Gastrocnemius medialis (tissue), 4 donors: ENCODE data around the gene KLHL26.
"Not testable (repeated sequence)": the region's sequence is repeated elsewhere in the genome, so short reads cannot be mapped to it uniquely, and the experiment has no call there.

Experiments
- CTCF ChIP-seq, 5 experiments: fragments of 450-650 bp in 3 of 5; fragments of 200-600 bp in 2 of 5; sonication (generic) in 2 of 5; IDR thresholded peaks in 4 of 5; conservative IDR thresholded peaks in 1 of 5; 1 replicate in 4 of 5; 2 replicates in 1 of 5; pipeline ENCODE4 v1.5.1; 2016 to 2019; ENCODE audit warnings: antibody characterized with exemption in 5 of 5, mild to moderate bottlenecking in 3 of 5, moderate library complexity in 3 of 5
- POLR2A ChIP-seq, 2 donors: fragments of 450-650 bp; IDR thresholded peaks; one replicate each; pipeline ENCODE4 v1.6.1; 2017; ENCODE audit warnings: antibody characterized with exemption in 2 of 2, mild to moderate bottlenecking in 2 of 2, moderate library complexity in 2 of 2

DNA sequence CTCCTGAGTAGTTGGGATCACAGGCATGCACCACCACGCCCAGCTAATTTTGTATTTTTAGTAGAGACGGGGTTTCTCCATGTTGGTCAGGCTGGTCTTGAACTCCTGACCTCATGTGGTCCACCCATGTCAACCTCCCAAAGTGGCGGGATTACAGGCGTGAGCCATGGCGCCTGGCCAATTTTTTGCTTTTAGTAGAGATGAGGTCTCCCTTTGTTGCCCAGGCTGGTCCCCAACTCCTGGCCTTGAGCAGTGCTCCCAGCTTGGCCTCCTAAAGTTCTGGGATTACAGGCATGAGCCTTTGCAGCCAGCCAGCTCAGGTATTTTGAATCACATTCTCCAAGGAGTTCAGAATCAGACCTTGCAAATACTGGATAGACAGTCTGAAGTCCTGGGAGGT lies 44.1 kb upstream of the KLHL26 start:
- not testable (repeated sequence) for TF ChIP-seq CTCF (IDR thresholded peaks at IDR 0.05 in 4 of 5, conservative IDR thresholded peaks at IDR 0.05 in 1 of 5); POLR2A (IDR thresholded peaks at IDR 0.05)
